UCSD-AML1 (cell line): Measurements from ENCODE around the gene CFAP73.
"Not testable (repeated sequence)": the region's sequence is repeated elsewhere in the genome, so short reads cannot be mapped to it uniquely, and the experiment has no call there.

Experiments used
- DNase-seq: peaks from one replicate; lab custom pipeline; 2025; ENCODE audit not compliant: unreplicated experiment; lab: John Stamatoyannopoulos, UW

CFAP73 gene

GRCh38 chr12:113141716-113142115 is 7.8 kb upstream of the CFAP73 start:
- not testable (repeated sequence) for DNase-seq

- DNase-seq = peak; percentile 65
Measured at GRCh38 chr12:113142173-113142885, 7.2 kb upstream of the CFAP73 start.

- no peak for DNase-seq
Measured at GRCh38 chr12:113142886-113143332, 6.6 kb upstream of the CFAP73 start.

- DNase-seq = no peak
Measured at GRCh38 chr12:113143959-113144358, 5.6 kb upstream of the CFAP73 start.

- DNase-seq = no peak
Measured at GRCh38 chr12:113144806-113145205, 4.7 kb upstream of the CFAP73 start.

GRCh38 chr12:113145720-113146551 is 3.6 kb upstream of the CFAP73 start:
- no peak for DNase-seq

GRCh38 chr12:113146999-113147398 is 2.5 kb upstream of the CFAP73 start:
- DNase-seq = no peak

- DNase-seq = no peak
Measured at GRCh38 chr12:113151655-113152054, 2.1 kb downstream of the CFAP73 start.

GRCh38 chr12:113152196-113152834 is 2.8 kb downstream of the CFAP73 start:
- DNase-seq = no peak

- peak; percentile 84 for DNase-seq
Measured at GRCh38 chr12:113152835-113153814, 3.6 kb downstream of the CFAP73 start.

GRCh38 chr12:113154351-113154973 is 4.9 kb downstream of the CFAP73 start:
- DNase-seq = no peak

- no peak for DNase-seq
Measured at GRCh38 chr12:113155060-113155459, 5.5 kb downstream of the CFAP73 start.

- peak; percentile 50 for DNase-seq
Measured at GRCh38 chr12:113155646-113156045, 6.1 kb downstream of the CFAP73 start.

GRCh38 chr12:113157218-113157859 is 7.8 kb downstream of the CFAP73 start:
- no peak for DNase-seq

- no peak for DNase-seq
Measured at GRCh38 chr12:113158439-113159203, 9.1 kb downstream of the CFAP73 start.

GRCh38 chr12:113159937-113160336 is 10.4 kb downstream of the CFAP73 start:
- no peak for DNase-seq

GRCh38 chr12:113161415-113162016 is 12.0 kb downstream of the CFAP73 start:
- DNase-seq = no peak
